GM18526 (cell line): ENCODE results near the gene BICC1.

Experiments
- POLR2A ChIP-seq: IDR thresholded peaks from 3 replicates; pipeline ENCODE4 v1.6.1; 2011; ENCODE audit not compliant: insufficient read length; ENCODE audit errors: extremely low read depth

BICC1 gene

GRCh38 chr10:58642916-58643428 lies 130.3 kb downstream of the BICC1 start:
- no peak for TF ChIP-seq POLR2A

- no peak for TF ChIP-seq POLR2A
These were observed 131.6 kb downstream of the BICC1 start for GRCh38 chr10:58644311-58644710.

GRCh38 chr10:58645416-58646146 lies 132.9 kb downstream of the BICC1 start:
- TF ChIP-seq POLR2A, result no peak

DNA sequence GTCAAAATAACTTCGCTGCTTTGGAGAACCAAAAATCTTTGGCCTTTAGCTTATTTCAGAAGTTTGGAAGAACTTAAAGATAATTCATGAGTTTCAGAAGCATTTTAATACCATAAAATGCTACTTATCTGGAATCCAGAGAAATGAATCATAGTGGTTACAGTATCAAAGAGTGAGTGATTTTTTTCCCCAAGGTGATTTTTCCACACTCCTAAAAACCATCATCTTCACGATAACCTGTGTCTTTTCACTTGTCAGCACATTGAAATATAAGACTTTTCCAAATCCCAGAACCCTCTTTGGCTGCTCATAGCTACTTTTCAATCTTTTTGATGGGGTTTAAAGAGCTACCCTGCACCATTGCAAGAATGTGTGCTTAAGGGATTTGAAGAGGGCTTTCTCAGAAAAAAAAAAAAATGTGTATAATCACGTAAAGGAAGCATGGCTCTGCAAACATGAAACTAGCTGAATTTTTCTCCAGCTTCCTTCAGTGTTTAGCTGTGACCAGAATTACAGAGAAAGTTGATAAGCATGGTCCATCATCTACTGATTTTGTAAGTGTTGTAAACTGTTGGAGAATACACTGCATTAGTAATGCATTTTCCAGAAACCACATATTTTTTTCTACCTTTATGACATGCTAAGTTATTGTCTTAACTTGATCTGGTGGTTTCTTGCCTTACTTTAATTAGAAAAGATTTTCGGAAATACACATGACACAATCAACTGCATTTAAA lies 134.9 kb downstream of the BICC1 start:
- no peak for TF ChIP-seq POLR2A

- TF ChIP-seq POLR2A, result no peak
These were observed 135.5 kb downstream of the BICC1 start for GRCh38 chr10:58648131-58648530.

DNA sequence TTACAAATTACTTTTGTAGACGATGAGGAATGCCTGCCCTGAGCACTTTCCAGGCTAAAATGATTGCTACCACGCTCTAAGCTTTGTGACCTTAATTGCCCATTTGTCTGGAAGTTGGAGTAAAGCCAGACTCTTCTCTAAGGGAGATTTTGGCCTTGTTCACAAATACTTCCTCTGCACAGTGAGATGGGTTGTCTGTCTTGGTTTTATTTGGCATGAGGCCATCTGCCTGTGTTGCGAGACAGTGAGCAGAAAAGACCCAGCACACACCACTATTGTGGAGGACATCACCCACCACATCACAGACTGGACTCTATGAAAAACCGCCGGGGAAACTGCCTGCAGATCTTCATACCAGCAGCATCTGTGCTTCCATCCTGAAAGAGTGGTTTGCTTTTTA lies 138.4 kb downstream of the BICC1 start:
- no peak for TF ChIP-seq POLR2A

- no peak for TF ChIP-seq POLR2A
These were observed 139.1 kb downstream of the BICC1 start for GRCh38 chr10:58651742-58652141.

DNA sequence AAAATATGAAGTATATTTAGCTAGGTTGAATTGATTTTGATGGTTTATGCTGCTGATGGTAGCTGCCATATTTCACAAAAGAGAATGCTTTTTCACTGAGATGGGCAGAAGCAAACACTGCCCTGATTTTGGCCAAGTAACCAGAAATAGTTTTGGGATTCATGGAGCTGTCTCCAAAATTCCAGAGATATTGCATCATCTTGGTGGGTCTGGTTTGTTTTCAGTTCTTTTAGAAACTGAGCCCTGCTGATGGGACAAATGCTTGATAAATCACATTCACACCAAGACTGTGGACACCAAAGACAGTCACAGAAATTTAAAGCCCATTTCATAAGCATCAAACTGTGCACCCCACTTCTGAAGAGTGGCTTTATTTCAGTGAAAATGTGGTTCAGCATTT lies 140.5 kb downstream of the BICC1 start:
- no peak for TF ChIP-seq POLR2A

- no peak for TF ChIP-seq POLR2A
These were observed 148.0 kb downstream of the BICC1 start for GRCh38 chr10:58660575-58661255.

DNA sequence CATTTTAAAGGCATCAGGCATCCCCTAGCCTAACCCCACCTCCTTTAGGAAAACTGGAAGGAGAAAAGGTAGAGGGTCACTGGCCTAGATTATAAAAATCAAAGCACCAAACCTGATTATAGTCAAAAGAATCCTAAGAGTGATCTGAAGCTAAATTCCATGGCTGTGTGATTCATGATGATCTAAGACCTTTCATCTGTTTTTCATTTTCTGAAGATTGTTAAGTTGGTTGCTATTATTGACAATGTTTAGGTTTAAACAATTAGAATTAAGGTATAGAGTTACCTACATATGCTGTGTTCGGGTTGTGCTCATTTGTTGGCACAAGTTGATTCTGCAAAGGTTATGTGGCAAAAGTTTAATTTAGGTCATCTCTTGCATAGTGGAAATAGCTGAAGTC lies 148.7 kb downstream of the BICC1 start:
- no peak for TF ChIP-seq POLR2A

- TF ChIP-seq POLR2A, result no peak
These were observed 149.2 kb downstream of the BICC1 start for GRCh38 chr10:58661902-58662301.

DNA sequence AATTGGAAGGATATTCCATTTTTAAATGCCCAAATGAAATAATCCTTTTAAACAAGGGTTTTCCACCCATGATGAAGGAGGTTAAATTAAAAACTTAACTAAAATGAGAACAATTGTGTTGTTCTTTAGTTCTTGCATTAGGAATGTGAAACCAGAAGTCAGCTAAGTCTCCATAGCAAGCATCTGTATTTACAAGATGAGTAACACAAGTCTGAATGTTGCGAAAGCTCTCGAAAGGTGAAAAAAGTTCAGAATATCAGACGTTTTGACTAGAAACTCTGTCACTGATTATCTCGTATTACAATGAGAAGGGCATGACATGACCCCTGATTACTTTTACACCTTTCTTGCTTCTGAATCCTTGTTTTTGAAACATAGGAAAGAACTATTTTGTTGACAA lies 149.6 kb downstream of the BICC1 start:
- no peak for TF ChIP-seq POLR2A

DNA sequence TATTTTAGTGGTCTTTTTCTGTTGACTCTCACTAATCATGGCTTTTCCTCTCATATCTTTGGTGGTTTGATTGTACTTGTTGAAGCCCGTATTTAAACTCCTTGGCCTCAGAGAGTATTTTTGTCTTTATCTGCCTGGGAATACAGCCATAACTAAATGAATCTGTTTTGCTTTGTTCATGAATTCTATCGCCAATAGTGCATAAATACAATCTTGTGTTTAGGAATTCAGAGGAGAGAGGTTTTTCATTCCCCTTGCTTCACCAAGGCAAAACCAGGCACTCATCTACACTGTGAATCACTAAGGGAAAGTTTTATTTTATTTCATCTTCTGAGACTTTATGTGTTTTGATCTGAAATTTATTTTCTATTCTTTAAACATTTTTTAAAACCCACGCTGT lies 152.7 kb downstream of the BICC1 start:
- TF ChIP-seq POLR2A, result no peak

DNA sequence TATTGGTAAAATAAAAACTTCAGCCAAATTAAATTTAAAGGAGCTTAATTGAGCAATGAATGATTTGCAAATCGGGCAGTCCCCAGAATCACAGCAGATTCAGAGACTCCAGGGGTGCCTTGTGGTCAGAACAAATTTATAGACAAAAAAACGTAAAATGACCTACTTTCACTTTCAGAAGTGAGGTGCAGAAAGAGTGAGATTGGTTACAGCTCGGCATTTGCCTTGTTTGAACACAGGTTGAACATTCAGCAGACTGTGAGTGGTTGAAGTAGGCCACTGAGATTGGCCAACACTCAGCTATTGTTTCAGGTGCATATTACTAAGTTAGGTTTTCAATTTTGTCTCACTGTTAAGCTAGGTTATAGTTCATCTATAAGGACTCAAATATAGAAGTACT lies 153.4 kb downstream of the BICC1 start:
- TF ChIP-seq POLR2A, result no peak

DNA sequence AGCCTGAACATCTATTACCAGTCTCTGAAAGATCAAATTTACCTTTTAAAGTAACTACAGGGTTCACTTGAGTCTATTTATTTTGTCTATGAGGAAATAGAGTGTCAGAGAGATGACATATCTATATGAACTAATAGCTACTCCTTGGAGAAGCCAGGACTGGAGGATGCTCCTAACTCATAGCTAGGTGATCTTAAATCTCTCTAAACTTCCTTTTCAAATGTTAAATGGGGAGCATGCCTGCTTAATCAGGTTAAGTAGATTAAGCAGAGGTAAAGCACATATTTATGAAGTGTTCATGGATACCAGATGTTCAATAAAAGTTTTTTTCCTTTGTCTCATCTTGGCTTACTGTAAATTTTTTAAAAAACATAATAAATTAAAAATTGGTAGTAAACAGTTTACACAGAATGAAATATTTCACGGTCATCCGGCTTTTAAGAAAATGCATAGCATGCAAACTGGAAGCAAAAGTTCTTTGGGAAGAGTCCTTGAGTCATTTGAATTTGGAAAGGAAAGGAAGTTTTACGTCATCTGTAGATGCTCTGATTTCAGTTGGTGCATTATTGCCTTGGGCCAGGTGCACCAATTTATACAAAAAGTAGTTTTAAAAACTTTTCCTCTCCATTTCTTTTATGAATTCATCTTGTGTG lies 155.1 kb downstream of the BICC1 start:
- TF ChIP-seq POLR2A, result no peak
